Measurements from ENCODE around the gene SREBF1.
A peak's percentile ranks its signal among the peaks of the same experiment; 100 is the strongest.

SREBF1 gene

GRCh38 chr17:17880577-17881196, 43.9 kb upstream of the SREBF1 start:
- Histone ChIP-seq H3K4me1 (ENCODE audit: control insufficient read depth in 1 of 2, insufficient read depth in 1 of 2, low read depth in 1 of 2, low read length in 1 of 2) (no peaks in the 10 kb centered on the region), H3K4me3 (ENCODE audit: low read depth in 1 of 2, low read length in 1 of 2) (no peak overlapping the region), H3K9me3 (no peaks in the 10 kb centered on the region), H3K27ac (no peak overlapping the region), H3K27me3 (no peaks in the 10 kb centered on the region), H3K36me3 (peaks cover 91% of the 10 kb centered on the region)
- TF ChIP-seq CTCF (IDR thresholded peaks at IDR 0.05): no peak

GRCh38 chr17:17877529-17878358, 41.0 kb upstream of the SREBF1 start:
- TF ChIP-seq CTCF (IDR thresholded peaks at IDR 0.05): no peak
- no peak overlapping the region for H3K4me3 ChIP-seq (ENCODE audit: low read depth in 1 of 2, low read length in 1 of 2)
- H3K9me3 ChIP-seq: no peaks in the 10 kb centered on the region
- H3K27me3 ChIP-seq: no peaks in the 10 kb centered on the region
- no peak overlapping the region for H3K27ac ChIP-seq
- peaks cover 67% of the 10 kb centered on the region for H3K36me3 ChIP-seq
- peaks cover 6 to 8% of the 10 kb centered on the region in 2 experiments for H3K4me1 ChIP-seq (ENCODE audit: control insufficient read depth in 1 of 2, insufficient read depth in 1 of 2, low read depth in 1 of 2, low read length in 1 of 2)

- H3K27me3 ChIP-seq: no peaks in the 10 kb centered on the region
- H3K27ac ChIP-seq: no peak overlapping the region
- TF ChIP-seq CTCF (IDR thresholded peaks at IDR 0.05): no peak
- no peaks in the 10 kb centered on the region for H3K9me3 ChIP-seq
- H3K4me1 ChIP-seq (ENCODE audit: control insufficient read depth in 1 of 2, insufficient read depth in 1 of 2, low read depth in 1 of 2, low read length in 1 of 2): peaks cover 12 to 15% of the 10 kb centered on the region in 2 experiments
- H3K36me3 ChIP-seq: peaks cover 60% of the 10 kb centered on the region
- H3K4me3 ChIP-seq (ENCODE audit: low read depth in 1 of 2, low read length in 1 of 2): no peak overlapping the region
Measured at GRCh38 chr17:17876959-17877528, 40.3 kb upstream of the SREBF1 start.

- Histone ChIP-seq H3K9me3 (no peaks in the 10 kb centered on the region), H3K36me3 (peaks cover 44% of the 10 kb centered on the region), H3K4me1 (ENCODE audit: control insufficient read depth in 1 of 2, insufficient read depth in 1 of 2, low read depth in 1 of 2, low read length in 1 of 2) (peaks cover 12 to 22% of the 10 kb centered on the region in 2 experiments), H3K27ac (no peak overlapping the region), H3K27me3 (no peaks in the 10 kb centered on the region), H3K4me3 (ENCODE audit: low read depth in 1 of 2, low read length in 1 of 2) (no peak overlapping the region)
- no peak for TF ChIP-seq CTCF (IDR thresholded peaks at IDR 0.05)
Measured at GRCh38 chr17:17874478-17874877, 37.7 kb upstream of the SREBF1 start.

- peaks cover 12 to 22% of the 10 kb centered on the region in 2 experiments for H3K4me1 ChIP-seq (ENCODE audit: control insufficient read depth in 1 of 2, insufficient read depth in 1 of 2, low read depth in 1 of 2, low read length in 1 of 2)
- TF ChIP-seq CTCF (IDR thresholded peaks at IDR 0.05): no peak
- no peaks in the 10 kb centered on the region for H3K9me3 ChIP-seq
- H3K36me3 ChIP-seq: peaks cover 42% of the 10 kb centered on the region
- no peaks in the 10 kb centered on the region for H3K27me3 ChIP-seq
- peak overlapping the region; percentile 41 for H3K27ac ChIP-seq
- H3K4me3 ChIP-seq (ENCODE audit: low read depth in 1 of 2, low read length in 1 of 2): no peak overlapping the region
Measured at GRCh38 chr17:17873450-17873991, 36.7 kb upstream of the SREBF1 start.
